Lung (tissue), 12 donors: ENCODE results near the gene RRP1. TPM values are rescaled to one million over a fixed set of nuclear protein-coding genes. Genes with fewer than 3 reads are reported as not detected.

ENCODE experiments used
- ATAC-seq: fragments of 200-7000 bp; cut with Tn5 transposase; one replicate; pipeline ENCODE4 v1.9.1; 2020; ENCODE audit warnings: moderate number of reproducible peaks; ENCODE audit not compliant: insufficient read depth, low FRiP score
- DNase-seq, 3 donors: peaks; one replicate each; pipeline ENCODE4 v3.0.0-alpha.2; 2013 to 2017
- H3K27ac ChIP-seq, 2 donors: one replicate each; pipeline ENCODE4 v1.5.1; 2013; ENCODE audit warnings: mild to moderate bottlenecking in 2 of 2, moderate library complexity in 2 of 2, control low read depth in 1 of 2, inconsistent platforms in 1 of 2, low read depth in 1 of 2, low read length in 1 of 2
- H3K27me3 ChIP-seq, 3 donors: one replicate each; pipeline ENCODE4 v1.5.1; 2013; ENCODE audit warnings: low read length in 2 of 3; ENCODE audit not compliant: control insufficient read depth in 3 of 3, insufficient read depth in 3 of 3
- H3K36me3 ChIP-seq, 4 donors: one replicate each; pipeline ENCODE4 v1.5.1; 2013; ENCODE audit warnings: low read length in 4 of 4, mild to moderate bottlenecking in 1 of 4, moderate library complexity in 1 of 4; ENCODE audit not compliant: control insufficient read depth in 4 of 4, insufficient read depth in 4 of 4
- H3K4me1 ChIP-seq, 5 donors: one replicate each; pipeline ENCODE4 v1.5.1; 2013; ENCODE audit warnings: low read length in 5 of 5, mild to moderate bottlenecking in 2 of 5, moderate library complexity in 1 of 5; ENCODE audit not compliant: control insufficient read depth in 5 of 5, insufficient read depth in 5 of 5
- H3K4me3 ChIP-seq: one replicate; pipeline ENCODE4 v1.5.1; 2013; ENCODE audit warnings: mild to moderate bottlenecking, control low read depth, moderate library complexity
- H3K9ac ChIP-seq, 2 donors: one replicate each; pipeline ENCODE4 v1.5.1; 2013; ENCODE audit warnings: low read length in 2 of 2, control low read depth in 1 of 2; ENCODE audit not compliant: insufficient read depth in 1 of 2
- H3K9me3 ChIP-seq, 4 donors: one replicate each; pipeline ENCODE4 v1.5.1; 2013; ENCODE audit warnings: low read length in 3 of 4, mild to moderate bottlenecking in 1 of 4, moderate library complexity in 1 of 4; ENCODE audit not compliant: control insufficient read depth in 4 of 4, insufficient read depth in 3 of 4
- WGBS, 2 donors: extraction: QIAGEN DNeasy Blood & Tissue Kit; methylation state at CpG; one replicate each; pipeline ENCODE4 v1.1.7; 2013; 5-methylcytosine and 5-hydroxymethylcytosine counted together
- polyA plus RNA-seq, 2 donors: library from polyadenylated mRNA; stranded (reverse); fragments of 200-250 nt; gene quantifications; one replicate each; pipeline ENCODE4 v1.2.1, GENCODE V29; 2013
- total RNA-seq, 2 donors: library from RNA; depleted of rRNA in 1 of 2; stranded (reverse); fragments of >200 nt in 1 of 2; gene quantifications; one replicate each; pipeline ENCODE4 v1.2.1, GENCODE V29; 2014 to 2021
- TF ChIP-seq, protein P1 (sequence below): IDR thresholded peaks from 2 replicates; pipeline ENCODE4 v1.5.1; 2012; ENCODE audit warnings: mild to moderate bottlenecking; ENCODE audit errors: control extremely low read depth, extremely low read depth
- donor health status: control.
- donor health status: control.
- donor health status: Bipolar disorder and iron deficiency.
- donor health status: healthy.
- donor health status: DM: yes; HTN: yes; CAD: no.

Gene RRP1
- total and polyA plus RNA-seq, 4 donors, result 15.8 to 26.7 (median 19.5) TPM

DNA sequence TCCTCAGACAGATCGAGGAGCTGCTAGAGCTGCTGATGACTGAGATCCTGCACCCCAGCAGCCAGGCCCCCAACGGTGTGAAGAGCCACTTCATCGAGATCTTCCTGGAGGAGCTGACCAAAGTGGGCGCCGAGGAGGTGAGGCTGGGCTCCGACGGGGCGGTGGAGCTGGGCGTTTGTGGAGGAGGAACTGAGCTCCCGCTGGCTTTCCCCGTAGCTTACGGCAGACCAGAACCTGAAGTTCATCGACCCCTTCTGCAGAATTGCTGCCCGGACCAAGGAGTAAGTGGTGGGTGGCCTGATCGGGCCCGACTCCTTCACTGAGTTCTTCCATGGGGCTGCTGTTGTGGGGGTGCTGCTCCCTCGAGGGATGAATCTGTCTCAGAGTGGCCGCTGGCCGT, 8.0 kb downstream of the RRP1 start:
- TF ChIP-seq, protein P1, sequence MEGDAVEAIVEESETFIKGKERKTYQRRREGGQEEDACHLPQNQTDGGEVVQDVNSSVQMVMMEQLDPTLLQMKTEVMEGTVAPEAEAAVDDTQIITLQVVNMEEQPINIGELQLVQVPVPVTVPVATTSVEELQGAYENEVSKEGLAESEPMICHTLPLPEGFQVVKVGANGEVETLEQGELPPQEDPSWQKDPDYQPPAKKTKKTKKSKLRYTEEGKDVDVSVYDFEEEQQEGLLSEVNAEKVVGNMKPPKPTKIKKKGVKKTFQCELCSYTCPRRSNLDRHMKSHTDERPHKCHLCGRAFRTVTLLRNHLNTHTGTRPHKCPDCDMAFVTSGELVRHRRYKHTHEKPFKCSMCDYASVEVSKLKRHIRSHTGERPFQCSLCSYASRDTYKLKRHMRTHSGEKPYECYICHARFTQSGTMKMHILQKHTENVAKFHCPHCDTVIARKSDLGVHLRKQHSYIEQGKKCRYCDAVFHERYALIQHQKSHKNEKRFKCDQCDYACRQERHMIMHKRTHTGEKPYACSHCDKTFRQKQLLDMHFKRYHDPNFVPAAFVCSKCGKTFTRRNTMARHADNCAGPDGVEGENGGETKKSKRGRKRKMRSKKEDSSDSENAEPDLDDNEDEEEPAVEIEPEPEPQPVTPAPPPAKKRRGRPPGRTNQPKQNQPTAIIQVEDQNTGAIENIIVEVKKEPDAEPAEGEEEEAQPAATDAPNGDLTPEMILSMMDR, result no peak
- H3K36me3 ChIP-seq, result peaks cover 22 to 90% (median 40%) of the 10 kb centered on the region in 4 donors
- no peaks in the 10 kb centered on the region for H3K4me1 ChIP-seq
- no peak for ATAC-seq
- no peak overlapping the region for H3K4me3 ChIP-seq
- no peaks in the 10 kb centered on the region for H3K27me3 ChIP-seq
- no peak for DNase-seq
- H3K27ac ChIP-seq, result no peak overlapping the region
- no peaks in the 10 kb centered on the region for H3K9me3 ChIP-seq
- WGBS, 2 donors, result 94% methylated on average over 19 of the region's 19 CpGs
- no peak overlapping the region for H3K9ac ChIP-seq

DNA sequence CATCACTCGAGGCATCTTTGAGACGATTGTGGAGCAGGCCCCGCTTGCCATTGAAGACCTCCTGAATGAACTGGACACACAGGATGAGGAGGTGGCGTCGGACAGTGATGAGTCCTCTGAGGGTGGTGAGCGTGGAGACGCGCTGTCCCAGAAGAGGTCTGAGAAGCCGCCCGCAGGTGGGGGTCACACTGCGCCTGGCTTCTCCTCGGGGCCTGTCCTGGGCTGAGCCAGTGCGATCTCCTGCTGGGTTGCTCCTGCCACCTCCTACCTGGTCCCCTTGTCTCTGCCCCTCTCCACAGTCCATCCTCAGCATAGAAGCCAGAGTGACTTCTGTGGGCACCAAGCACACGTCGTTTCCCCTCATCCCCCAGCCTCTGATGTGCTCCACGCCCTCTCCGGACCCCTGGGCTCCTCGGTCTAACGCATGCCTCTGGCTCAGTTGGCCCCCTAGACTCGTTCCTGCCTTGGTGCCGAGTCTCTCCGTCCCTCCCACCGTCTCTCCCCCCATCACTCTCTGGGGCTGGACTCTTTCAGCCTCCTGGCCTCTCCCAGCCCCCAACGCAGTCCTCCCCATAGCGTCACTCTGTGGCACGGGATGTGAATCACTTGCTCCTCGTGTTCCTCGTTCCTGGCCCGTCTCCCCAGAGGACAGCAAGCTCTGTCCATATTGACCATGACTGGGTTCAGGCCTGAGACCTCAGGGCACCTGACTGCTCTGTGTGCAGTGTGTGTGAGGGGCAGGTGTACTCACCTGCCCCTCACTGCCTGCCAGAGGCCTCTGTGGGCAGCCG, 8.7 kb downstream of the RRP1 start:
- DNase-seq (no peak), ATAC-seq (no peak)
- no peak overlapping the region for H3K4me3 ChIP-seq
- no peaks in the 10 kb centered on the region for H3K9me3 ChIP-seq
- H3K4me1 ChIP-seq, result no peaks in the 10 kb centered on the region
- no peaks in the 10 kb centered on the region for H3K27me3 ChIP-seq
- no peak overlapping the region for H3K9ac ChIP-seq
- WGBS, 2 donors, result 92 to 95% methylated on average over 30 of the region's 30 CpGs
- TF ChIP-seq, protein P1, result no peak
- no peak overlapping the region for H3K27ac ChIP-seq
- H3K36me3 ChIP-seq, result peaks cover 15 to 90% (median 35%) of the 10 kb centered on the region in 4 donors

DNA sequence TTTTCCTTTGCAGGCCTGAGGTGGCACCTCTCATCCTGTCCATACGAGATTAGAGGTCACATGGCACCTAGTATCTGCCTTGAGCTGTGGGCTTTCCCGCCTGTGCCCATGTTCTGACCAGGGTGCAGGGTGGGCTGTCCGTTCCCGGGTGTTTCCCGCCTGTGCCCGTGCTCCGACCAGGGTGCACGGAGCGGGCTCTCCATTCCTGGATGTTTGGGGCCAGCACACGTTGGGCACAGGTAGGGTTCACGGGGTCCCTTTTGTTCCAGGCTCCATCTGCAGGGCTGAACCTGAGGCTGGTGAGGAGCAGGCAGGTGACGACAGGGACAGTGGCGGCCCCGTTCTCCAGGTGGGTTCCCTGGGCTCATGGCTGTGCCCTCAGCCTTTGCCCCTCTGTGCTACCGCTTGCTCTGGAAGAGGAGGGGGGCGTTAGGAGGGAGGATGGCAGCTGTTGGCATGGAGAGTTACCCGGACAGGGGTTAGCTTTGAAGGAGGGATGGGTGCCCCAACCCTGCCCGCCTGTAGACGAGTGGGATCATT, 10.0 kb downstream of the RRP1 start:
- H3K9ac ChIP-seq, result no peak overlapping the region

More for the DNA sequence above, 10.0 kb downstream of the RRP1 start:
- Histone ChIP-seq H3K27me3 (no peaks in the 10 kb centered on the region), H3K36me3 (peaks cover 15 to 90% (median 31%) of the 10 kb centered on the region in 4 donors), H3K4me3 (no peak overlapping the region), H3K27ac (no peak overlapping the region), H3K4me1 (no peaks in the 10 kb centered on the region), H3K9me3 (no peaks in the 10 kb centered on the region)
- ATAC-seq, result no peak
- 94 to 95% methylated on average over 19 of the region's 19 CpGs for WGBS, 2 donors
- TF ChIP-seq, protein P1, result no peak
- no peak for DNase-seq
